ENCODE results near the gene FLNB.
"Not testable (repeated sequence)": the region's sequence is repeated elsewhere in the genome, so short reads cannot be mapped to it uniquely, and the experiment has no call there.

Gene FLNB

GRCh38 chr3:58036293-58037032, 28.2 kb downstream of the FLNB start:
- DNase-seq, result no peak

GRCh38 chr3:58037141-58037910, 29.1 kb downstream of the FLNB start:
- DNase-seq, result no peak

DNA sequence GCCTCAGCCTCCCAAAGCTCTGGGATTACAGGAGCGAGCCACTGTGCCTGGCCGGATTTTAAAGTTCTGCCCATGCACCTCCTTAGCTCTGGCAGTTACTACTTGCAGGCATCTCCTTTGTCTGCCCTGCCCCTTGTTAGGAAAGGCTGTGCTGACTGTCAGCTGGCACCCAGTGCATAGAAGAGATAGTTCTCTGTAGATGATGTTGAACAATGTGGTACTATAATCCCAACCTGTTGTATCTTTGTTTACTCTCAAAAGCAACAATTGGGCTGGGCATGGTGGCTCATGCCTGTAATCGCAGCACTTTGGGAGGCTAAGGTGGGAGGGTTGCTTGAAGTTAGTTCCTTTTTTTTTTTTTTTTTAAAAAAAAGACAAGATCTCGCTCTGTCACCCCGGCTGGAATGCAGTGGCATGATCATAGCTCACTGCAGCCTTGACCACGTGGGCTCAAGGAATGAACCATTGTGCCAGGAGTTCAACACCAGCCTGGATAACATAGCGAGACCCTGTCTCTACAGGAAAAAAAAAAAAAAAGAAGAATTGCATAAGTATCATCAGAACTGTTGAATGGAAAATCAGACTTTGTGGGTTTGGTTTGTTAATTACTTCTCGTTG, 30.6 kb downstream of the FLNB start:
- DNase-seq, result no peak

DNA sequence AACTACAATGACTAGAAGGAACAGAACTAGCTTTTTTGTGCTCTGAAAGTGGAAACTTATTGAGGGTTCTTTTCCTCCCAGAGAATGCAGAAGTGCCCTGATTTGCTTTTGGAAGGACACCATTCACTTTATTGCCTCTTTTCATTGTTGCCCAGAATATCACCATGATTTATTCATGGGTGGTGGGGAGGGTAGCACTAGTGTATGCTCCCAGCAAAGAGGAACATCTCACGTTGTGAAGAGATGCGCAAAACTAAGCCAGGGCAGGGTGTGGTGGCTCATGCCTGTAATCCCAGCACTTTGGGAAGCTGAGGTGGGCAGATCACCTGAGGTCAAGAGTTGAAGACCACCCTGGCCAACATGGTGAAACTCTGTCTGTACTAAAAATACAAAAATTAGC, 31.4 kb downstream of the FLNB start:
- DNase-seq, result no peak

GRCh38 chr3:58041182-58041825, 33.1 kb downstream of the FLNB start:
- no peak for DNase-seq

DNA sequence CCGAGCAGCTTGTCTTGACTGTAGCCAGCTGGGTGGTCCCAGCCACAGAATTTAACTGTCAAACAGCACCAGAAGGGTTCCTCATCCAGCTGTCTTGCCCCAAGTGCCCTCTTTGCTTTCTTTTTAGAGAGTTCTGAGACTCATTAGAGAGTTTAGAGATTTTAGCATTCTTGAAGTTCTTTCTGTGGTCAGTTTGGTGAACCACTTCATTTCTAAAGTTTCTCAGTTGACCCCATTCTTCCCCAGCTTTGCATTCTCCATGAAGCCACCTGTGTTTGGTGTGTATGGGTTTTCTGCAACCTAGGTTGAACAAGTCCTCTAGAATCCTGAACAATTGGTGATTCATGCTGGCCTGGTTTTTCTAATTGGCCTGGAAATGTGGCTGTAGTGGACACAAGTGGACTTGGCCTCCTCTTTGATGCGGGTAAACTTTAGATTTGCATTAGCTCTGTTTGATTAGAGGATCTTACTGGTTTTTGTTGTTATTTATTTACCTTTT, 33.7 kb downstream of the FLNB start:
- no peak for DNase-seq

- no peak for DNase-seq
These were observed 34.9 kb downstream of the FLNB start for GRCh38 chr3:58042947-58043707.

DNA sequence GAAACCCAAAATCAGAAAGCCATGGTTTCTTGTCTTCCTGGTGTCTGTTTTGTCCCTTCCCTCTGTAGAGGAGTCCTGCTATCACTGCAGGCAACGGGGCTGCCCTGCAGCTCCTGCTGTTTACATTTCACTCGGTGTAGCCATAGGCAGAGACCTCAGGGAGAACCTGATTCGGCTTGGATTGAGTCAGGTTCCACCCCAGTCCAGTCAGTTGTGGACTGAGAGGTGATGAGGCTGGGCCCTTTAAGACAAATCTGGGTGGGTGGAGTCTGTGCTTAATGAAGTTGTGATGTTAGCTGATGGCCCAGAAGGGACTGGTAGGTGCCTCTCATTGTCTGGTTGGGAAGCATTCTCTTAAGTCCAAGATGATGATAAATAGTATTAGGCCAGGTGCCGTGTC, 35.7 kb downstream of the FLNB start:
- DNase-seq, result no peak

- no peak for DNase-seq
These were observed 36.7 kb downstream of the FLNB start for GRCh38 chr3:58044691-58045483.

DNA sequence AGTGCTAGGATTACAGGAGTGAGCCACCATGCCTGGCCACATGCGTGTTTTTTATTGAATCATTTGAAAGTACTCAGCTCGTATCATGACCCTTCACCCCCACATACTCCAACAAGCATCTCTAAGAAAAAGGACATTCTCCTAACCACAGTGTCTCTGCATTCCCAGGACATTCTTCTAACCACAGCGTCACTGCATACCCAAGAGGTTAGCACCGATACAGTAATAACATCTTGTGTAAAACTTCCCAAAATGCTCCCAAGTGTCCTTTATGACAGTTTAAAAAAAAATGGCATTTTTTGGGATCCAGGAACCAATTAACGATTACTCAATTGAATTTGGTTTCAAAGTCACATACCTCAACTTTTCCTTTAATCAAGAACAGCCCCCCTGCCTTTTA, 39.6 kb downstream of the FLNB start:
- DNase-seq, result no peak

DNA sequence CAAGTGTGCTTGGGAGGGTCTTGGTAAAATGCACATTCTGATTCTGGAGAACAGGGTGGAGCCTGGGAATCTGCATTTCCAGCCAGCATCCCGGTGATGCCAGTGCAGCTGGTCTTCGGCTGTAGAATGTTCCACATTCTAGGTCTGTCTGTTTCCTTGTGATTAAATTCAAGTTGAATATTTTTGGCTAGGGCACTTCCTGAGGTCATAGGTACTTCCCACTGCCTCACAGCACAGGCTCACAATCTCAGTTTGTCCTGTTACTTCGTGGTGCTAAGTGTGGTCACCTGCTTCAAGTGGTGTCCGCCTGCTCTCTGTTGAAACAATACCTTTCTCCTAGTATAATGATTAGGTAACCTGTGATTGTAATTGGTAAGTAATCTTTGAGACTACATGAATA, 40.1 kb downstream of the FLNB start:
- no peak for DNase-seq

- no peak for DNase-seq
These were observed 41.0 kb downstream of the FLNB start for GRCh38 chr3:58049143-58049785.

- DNase-seq, result no peak
These were observed 43.0 kb downstream of the FLNB start for GRCh38 chr3:58051196-58051595.

GRCh38 chr3:58051658-58052261, 43.5 kb downstream of the FLNB start:
- DNase-seq, result not testable (repeated sequence)

DNA sequence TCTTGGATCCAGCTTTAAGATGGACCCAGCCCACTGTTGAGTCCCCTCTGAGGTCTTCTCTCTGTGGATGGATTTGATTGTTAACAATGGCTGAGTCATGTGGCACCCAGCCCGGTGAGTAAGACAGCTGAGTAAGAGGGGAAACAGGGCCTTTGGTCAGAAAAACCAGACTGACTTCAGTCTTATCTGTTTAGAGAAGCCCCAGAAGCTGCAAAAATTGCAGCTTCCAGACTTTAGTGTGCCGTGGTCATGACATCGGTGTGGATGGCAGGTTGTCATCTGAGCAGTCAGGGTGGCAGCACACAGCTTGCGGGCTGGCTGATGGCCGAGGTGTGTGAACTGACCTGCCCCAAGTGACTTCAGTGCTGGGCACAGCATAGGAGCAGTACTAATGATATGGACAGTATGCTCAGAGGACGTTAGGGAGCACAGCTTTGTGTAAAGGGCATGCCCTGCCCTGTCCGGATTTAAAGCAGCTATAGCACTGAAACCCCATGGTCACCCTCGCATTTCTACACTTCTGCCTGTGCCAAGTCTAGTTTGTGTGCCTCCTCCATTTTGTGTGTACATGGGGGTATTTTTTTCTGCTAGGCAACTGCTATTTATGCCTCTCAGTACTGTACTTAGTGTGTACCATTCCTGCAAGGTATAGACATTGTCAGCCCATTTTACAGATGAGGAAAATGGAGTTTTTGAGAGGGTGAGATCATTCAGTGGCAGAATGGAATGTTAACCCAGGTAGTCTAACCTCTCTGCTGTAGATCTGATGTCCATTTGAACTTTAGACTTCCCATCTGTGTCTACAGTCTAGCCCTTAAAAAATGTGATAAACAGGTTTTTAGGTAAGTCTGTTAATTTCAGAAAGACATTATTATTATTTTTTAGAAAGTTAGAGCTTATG, 44.4 kb downstream of the FLNB start:
- peak; percentile 36 for DNase-seq

- no peak for DNase-seq
These were observed 46.4 kb downstream of the FLNB start for GRCh38 chr3:58054652-58055051.

DNA sequence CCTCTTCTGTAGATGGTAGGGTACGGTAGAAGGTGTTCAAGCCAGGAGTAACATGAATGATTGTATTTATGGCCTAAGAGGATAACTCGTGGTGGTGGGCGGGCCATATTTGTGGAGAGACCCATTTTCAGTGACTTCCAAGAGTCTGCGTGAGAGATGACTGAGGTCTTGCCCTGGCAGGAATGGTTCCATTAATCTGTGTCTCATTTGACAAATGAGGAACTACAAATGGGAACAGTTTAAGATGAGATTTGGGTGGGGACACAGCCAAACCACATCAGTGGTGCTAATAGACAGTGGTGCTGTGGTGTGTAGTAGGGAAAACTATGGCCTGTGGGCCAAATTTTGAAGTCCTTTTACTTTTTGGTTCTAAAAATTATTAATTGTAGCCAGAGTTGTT, 47.1 kb downstream of the FLNB start:
- DNase-seq, result no peak

DNA sequence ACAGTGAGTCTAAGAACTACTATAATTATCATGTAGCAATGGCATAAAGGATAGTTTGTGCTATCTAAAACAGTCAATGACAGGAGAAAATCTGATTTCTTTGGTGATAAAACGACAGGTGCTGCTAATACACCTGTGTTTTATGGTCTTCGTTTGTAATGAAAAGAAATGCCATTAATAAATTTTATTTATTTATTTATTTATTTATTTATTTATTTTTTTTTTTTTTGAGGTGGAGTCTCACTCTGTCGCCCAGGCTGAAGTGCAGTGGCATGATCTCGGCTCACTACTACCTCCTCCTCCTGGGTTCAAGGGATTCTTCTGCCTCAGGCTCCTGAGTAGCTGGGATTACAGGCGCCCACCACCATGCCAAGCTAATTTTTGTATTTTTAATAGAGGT, 47.7 kb downstream of the FLNB start:
- not testable (repeated sequence) for DNase-seq
